ENCODE results near the gene FRYL. TPM values are rescaled to one million over a fixed set of nuclear protein-coding genes. Genes with fewer than 3 reads are reported as not detected.

FRYL gene
- total RNA-seq, 4 donors from 2014 or later = 62.5 to 119 (median 98.8) TPM

DNA sequence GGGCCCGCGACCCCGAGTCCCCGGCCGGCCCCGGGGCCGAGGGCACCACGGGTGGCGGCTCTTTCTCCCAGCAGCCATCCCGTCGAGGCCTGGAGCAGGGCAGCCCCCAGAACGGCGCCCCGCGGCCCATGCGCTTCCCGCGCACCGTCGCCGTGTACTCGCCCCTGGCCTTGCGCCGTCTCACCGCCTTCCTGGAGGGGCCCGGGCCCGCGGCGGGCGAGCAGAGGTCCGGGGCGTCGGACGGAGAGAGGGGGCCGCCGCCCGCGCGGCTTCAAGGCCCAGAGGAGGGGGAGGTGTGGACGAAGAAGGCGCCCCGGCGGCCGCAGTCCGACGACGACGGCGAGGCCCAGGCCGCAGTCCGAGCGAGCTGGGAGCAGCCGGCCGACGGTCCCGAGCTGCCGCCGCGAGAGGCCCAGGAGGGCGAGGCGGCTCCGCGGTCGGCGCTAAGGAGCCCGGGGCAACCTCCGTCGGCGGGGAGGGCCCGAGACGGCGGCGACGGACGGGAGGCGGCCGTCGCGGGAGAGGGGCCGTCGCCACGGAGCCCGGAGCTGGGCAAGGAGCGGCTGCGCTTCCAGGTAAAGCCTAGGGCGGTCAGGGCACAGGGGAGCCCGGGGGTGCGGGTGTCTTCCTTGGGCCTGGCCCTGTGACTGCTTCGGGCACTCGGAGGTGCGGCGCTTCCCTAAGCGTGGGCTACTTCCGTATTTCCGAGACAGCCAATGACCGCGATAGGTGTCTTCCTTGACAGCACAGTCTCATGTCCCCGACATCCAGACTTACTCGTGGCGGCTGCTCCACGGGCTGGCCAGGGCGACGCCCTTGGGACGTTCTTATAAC is 289.2 kb downstream of the FRYL start:
- DNase-seq = no peak
- H3K27me3 ChIP-seq = peaks cover 10 to 26% of the 10 kb centered on the region in 2 donors
- no peaks in the 10 kb centered on the region for H3K36me3 ChIP-seq
- no peaks in the 10 kb centered on the region for H3K9me3 ChIP-seq
- intact Hi-C loops (cut with DNase I; ENCODE audit: low total_unique reads) = no loop called here
- H3K4me1 ChIP-seq = peaks cover 0 to 8% of the 10 kb centered on the region in 2 donors
- H3K27ac ChIP-seq = no peak overlapping the region
- no peak for TF ChIP-seq POLR2A (IDR thresholded peaks at IDR 0.05)
- TF ChIP-seq, protein P1, sequence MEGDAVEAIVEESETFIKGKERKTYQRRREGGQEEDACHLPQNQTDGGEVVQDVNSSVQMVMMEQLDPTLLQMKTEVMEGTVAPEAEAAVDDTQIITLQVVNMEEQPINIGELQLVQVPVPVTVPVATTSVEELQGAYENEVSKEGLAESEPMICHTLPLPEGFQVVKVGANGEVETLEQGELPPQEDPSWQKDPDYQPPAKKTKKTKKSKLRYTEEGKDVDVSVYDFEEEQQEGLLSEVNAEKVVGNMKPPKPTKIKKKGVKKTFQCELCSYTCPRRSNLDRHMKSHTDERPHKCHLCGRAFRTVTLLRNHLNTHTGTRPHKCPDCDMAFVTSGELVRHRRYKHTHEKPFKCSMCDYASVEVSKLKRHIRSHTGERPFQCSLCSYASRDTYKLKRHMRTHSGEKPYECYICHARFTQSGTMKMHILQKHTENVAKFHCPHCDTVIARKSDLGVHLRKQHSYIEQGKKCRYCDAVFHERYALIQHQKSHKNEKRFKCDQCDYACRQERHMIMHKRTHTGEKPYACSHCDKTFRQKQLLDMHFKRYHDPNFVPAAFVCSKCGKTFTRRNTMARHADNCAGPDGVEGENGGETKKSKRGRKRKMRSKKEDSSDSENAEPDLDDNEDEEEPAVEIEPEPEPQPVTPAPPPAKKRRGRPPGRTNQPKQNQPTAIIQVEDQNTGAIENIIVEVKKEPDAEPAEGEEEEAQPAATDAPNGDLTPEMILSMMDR (IDR thresholded peaks at IDR 0.05) = no peak
- H3K4me3 ChIP-seq = no peak overlapping the region

DNA sequence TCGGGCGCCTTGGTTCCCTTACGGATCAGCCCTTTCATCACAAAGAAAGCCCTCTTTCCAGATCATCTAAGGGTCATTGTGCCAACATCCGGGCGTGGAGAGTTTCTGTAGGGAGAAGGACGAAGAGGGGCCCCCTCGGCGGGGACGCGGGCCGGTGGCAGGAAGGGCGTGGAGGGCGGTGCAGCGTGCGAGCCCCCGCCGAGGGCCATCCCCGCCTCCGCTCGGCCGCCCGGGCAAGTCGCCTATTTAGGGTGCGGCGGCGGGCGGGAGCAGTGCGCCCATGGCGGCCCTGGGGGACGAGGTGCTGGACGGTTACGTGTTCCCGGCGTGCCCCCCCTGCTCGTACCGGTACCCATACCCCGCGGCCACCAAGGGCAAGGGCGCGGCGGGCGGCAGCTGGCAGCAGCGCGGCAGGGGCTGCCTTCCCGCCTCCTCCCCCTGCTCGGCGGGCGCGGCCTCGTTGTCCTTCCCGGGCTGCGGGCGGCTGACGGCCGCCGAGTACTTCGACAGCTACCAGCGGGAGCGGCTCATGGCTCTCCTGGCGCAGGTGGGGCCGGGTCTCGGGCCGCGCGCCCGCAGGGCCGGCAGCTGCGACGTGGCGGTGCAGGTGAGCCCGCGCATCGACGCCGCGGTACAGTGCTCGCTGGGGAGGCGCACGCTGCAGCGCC is 289.9 kb downstream of the FRYL start, which contains the start of gene ZAR1:
Gene ZAR1 (plus strand): TSS at position 241 of the 668 bp plus-strand sequence. CDS start 40 bp downstream, at position 281.
- Histone ChIP-seq H3K9me3 (no peaks in the 10 kb centered on the region), H3K27me3 (peaks cover 10 to 33% of the 10 kb centered on the region in 2 donors), H3K36me3 (no peaks in the 10 kb centered on the region), H3K27ac (no peak within 1 kb of the TSS), H3K4me1 (peaks cover 0 to 8% of the 10 kb centered on the region in 2 donors), H3K4me3 (peak within 1 kb of the TSS in 1 of 2 donors; percentile 15)
- intact Hi-C loops (cut with DNase I; ENCODE audit: low total_unique reads) = no loop called here
- TF ChIP-seq, protein P1 (IDR thresholded peaks at IDR 0.05) = no peak
- TF ChIP-seq POLR2A (IDR thresholded peaks at IDR 0.05) = no peak
- no peak for DNase-seq

DNA sequence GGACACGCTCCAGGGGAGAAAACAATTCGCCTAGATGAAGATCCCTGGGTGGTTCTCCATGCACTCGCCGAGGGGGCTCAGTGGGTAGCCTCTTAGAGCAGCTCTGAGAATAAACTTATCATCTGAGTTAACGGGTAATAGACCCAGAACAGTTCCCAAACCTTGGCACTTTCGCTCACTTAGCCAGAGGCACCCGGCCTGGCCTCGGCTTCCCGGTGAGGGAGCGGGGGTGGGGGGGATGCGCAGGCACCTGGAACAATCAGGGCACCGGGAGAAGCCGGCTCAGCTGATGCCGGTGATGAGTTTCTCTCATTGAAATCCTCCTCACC is 290.4 kb downstream of the FRYL start:
- peaks cover 10 to 37% of the 10 kb centered on the region in 2 donors for H3K27me3 ChIP-seq
- intact Hi-C loops (cut with DNase I; ENCODE audit: low total_unique reads) = no loop called here

DNA sequence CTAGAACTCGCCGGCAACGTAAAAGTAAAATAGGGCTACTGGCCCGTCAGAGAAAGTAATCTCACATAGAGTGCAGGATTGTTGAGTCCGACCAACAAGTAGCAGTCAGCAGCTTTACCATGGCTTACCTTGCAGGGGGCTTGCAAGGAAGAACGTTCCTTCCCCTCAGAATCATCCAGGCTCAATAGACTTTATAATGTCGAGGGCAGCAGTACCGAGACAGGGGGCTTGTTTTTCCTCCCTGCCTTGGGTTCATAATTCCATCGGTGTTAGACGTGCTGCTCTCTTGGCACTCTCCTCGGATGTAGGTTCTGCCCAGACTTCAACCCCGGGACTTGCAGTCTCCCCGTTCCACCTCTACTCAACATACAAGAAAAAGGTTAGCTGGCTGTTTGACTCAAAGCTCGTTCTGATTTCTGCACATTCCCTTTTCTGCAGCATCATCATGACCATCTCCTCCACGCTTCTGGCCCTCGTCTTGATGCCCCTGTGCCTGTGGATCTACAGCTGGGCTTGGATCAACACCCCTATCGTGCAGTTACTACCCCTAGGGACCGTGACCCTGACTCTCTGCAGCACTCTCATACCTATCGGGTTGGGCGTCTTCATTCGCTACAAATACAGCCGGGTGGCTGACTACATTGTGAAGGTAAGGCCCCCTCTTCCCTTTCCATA is 295.4 kb downstream of the FRYL start:
- Histone ChIP-seq H3K9me3 (no peaks in the 10 kb centered on the region), H3K36me3 (no peaks in the 10 kb centered on the region), H3K27ac (no peak overlapping the region), H3K4me1 (peaks cover 0 to 12% of the 10 kb centered on the region in 2 donors), H3K4me3 (no peak overlapping the region), H3K27me3 (peaks cover 3 to 54% of the 10 kb centered on the region in 2 donors)
- intact Hi-C loops (cut with DNase I; ENCODE audit: low total_unique reads) = no loop called here
- DNase-seq = no peak
- TF ChIP-seq POLR2A (IDR thresholded peaks at IDR 0.05) = no peak
- TF ChIP-seq, protein P1 (IDR thresholded peaks at IDR 0.05) = no peak

More for the DNA sequence above, 290.4 kb downstream of the FRYL start:
- no peak overlapping the region for H3K4me3 ChIP-seq
- DNase-seq = no peak
- no peaks in the 10 kb centered on the region for H3K9me3 ChIP-seq
- H3K36me3 ChIP-seq = no peaks in the 10 kb centered on the region
- TF ChIP-seq POLR2A (IDR thresholded peaks at IDR 0.05) = no peak
- TF ChIP-seq, protein P1 (IDR thresholded peaks at IDR 0.05) = no peak
- peaks cover 0 to 8% of the 10 kb centered on the region in 2 donors for H3K4me1 ChIP-seq
- H3K27ac ChIP-seq = no peak overlapping the region

Measured in uterus (tissue), 4 donors.